AG09319 (cell line): ENCODE results near the gene TMEM235.

Experiments used
- DNase-seq: peaks from one replicate; pipeline ENCODE4 v3.0.0-alpha.2; 2010; ENCODE audit warnings: low read depth; ENCODE audit errors: extremely low read depth
- CTCF ChIP-seq: IDR thresholded peaks from 2 replicates; pipeline ENCODE4 v1.5.1; 2011; ENCODE audit warnings: low read depth, mild to moderate bottlenecking, inconsistent platforms, low read length, moderate library complexity

TMEM235 gene

GRCh38 chr17:78219396-78220150, 11.9 kb upstream of the TMEM235 start:
- no peak for DNase-seq
- TF ChIP-seq CTCF, result no peak

GRCh38 chr17:78223061-78223460, 8.4 kb upstream of the TMEM235 start:
- TF ChIP-seq CTCF, result no peak
- DNase-seq, result no peak

GRCh38 chr17:78223765-78224164, 7.7 kb upstream of the TMEM235 start:
- TF ChIP-seq CTCF, result no peak
- DNase-seq, result no peak

- no peak for DNase-seq
- no peak for TF ChIP-seq CTCF
Measured at GRCh38 chr17:78224231-78225087, 7.0 kb upstream of the TMEM235 start.

- no peak for DNase-seq
- TF ChIP-seq CTCF, result no peak
Measured at GRCh38 chr17:78225088-78225865, 6.2 kb upstream of the TMEM235 start.

GRCh38 chr17:78226055-78226758, 5.2 kb upstream of the TMEM235 start:
- DNase-seq, result no peak
- no peak for TF ChIP-seq CTCF
